Stomach (tissue), 9 donors: ENCODE data around the gene PRKCE. TPM values are rescaled to one million over a fixed set of nuclear protein-coding genes. Genes with fewer than 3 reads are reported as not detected.

Source experiments
- DNase-seq, 2 donors: peaks; one replicate each; pipeline versions ENCODE4 v3.0.0 to v3.0.0-alpha.2; 2013 to 2019
- H3K27ac ChIP-seq, 5 donors: fragments of 200-600 bp in 4 of 5; sonication (generic) in 4 of 5; one replicate each; pipeline ENCODE4 v1.5.1; 2013 to 2019; ENCODE audit warnings: mild to moderate bottlenecking in 1 of 5, moderate library complexity in 1 of 5
- H3K27me3 ChIP-seq, 3 donors: fragments of 200-600 bp; sonication (generic); one replicate each; pipeline ENCODE4 v1.5.1; 2017 to 2019; ENCODE audit warnings: mixed run types in 1 of 3
- H3K36me3 ChIP-seq, 4 donors: fragments of 200-600 bp; sonication (generic); 1 replicate in 3 of 4; 2 replicates in 1 of 4; pipeline ENCODE4 v1.5.1; 2016 to 2019
- H3K4me1 ChIP-seq, 4 donors: fragments of 200-600 bp; sonication (generic); one replicate each; pipeline ENCODE4 v1.5.1; 2016 to 2019
- H3K4me3 ChIP-seq, 4 donors: fragments of 200-600 bp; sonication (generic) in 3 of 4; one replicate each; pipeline ENCODE4 v1.5.1; 2016 to 2019; ENCODE audit warnings: mild to moderate bottlenecking in 1 of 4
- H3K9me3 ChIP-seq, 4 donors: fragments of 200-600 bp; sonication (generic); one replicate each; pipeline ENCODE4 v1.5.1; 2016 to 2019
- CTCF ChIP-seq, 7 experiments: fragments of 450-650 bp in 4 of 7; fragments of 200-600 bp in 3 of 7; sonication (generic) in 3 of 7; IDR thresholded peaks; one replicate each; pipeline ENCODE4 v1.5.1; 2016 to 2019; ENCODE audit warnings: antibody characterized with exemption in 7 of 7, control low read depth in 2 of 7, mild to moderate bottlenecking in 1 of 7
- EP300 ChIP-seq: sonication (generic); formaldehyde crosslinking; IDR thresholded peaks from one replicate; pipeline ENCODE4 v1.6.1; 2017; ENCODE audit warnings: antibody characterized with exemption
- POLR2A ChIP-seq, 4 donors: fragments of 450-650 bp; IDR thresholded peaks; one replicate each; pipeline ENCODE4 v1.6.1; 2016; ENCODE audit warnings: antibody characterized with exemption in 4 of 4, control low read depth in 2 of 4, mild to moderate bottlenecking in 1 of 4, moderate library complexity in 1 of 4
- POLR2AphosphoS5 ChIP-seq, 3 donors: sonication (generic); formaldehyde crosslinking; IDR thresholded peaks; one replicate each; pipeline ENCODE4 v1.6.1; 2016; ENCODE audit warnings: antibody characterized with exemption in 3 of 3
- WGBS, 5 donors: extraction: QIAGEN DNeasy Blood & Tissue Kit in 3 of 5; methylation state at CpG; one replicate each; pipeline versions ENCODE4 v1.1.5 to v1.1.7; 2013 to 2018; 5-methylcytosine and 5-hydroxymethylcytosine counted together
- intact Hi-C: fragments of 100-400 bp; cut with DNase I; formaldehyde crosslinking; loops from one replicate; pipeline ENCODE4 v1.15.1; 2023; ENCODE audit warnings: low total_unique reads
- polyA plus RNA-seq, 3 donors: library from polyadenylated mRNA; stranded (reverse); fragments of 200-250 nt; gene quantifications; one replicate each; pipeline ENCODE4 v1.2.3, GENCODE V29; 2013
- total RNA-seq, 5 donors: library from RNA; depleted of rRNA; stranded (reverse); fragments of >200 nt; gene quantifications; one replicate each; pipeline versions ENCODE4 v1.1.0 to v1.2.3, GENCODE V29; 2014 to 2016
- donor health status: healthy with polysubstance abuse.
- donor health status: Bipolar disorder and iron deficiency.
- donor health status: healthy.

The PRKCE gene
- total and polyA plus RNA-seq, 8 donors, result 2.0 to 92.0 (median 10.0) TPM

DNA sequence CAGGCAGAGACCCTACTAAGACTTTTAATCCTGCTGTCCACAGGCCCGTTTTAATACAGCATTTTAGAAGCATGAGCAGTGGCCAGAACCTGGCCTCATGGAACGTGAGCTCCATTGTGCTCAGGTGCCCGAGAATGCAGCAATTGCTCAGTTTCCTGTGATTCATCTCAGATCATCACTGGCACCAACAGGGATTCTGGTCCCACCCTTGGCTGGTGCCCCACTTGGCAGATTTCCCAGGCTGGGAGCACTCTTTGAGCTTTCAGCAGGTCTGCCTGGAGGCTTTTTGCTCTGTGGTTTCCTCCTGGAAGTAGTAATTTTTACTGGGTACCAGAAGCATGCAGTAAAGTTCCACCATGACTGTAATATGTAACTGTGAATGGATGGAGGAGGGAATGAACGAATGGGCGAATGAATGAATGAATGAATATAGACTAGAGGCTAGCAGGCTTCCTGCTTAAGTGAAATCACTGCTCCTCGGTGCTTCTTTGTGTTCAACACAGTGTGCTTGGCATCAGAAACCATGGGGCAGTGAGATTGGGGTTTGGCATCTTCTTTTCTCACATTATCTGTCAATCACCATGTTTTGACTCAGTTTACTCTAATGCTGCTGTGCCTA is 312.9 kb downstream of the PRKCE start:
- peaks cover 42 to 71% (median 50%) of the 10 kb centered on the region in 4 donors for H3K4me1 ChIP-seq

GRCh38 chr2:45964906-45965305 is 313.4 kb downstream of the PRKCE start:
- WGBS, 5 donors, result 6 to 18% (median 17%) methylated on average over 4 of the region's 4 CpGs
- peaks cover 39 to 67% (median 51%) of the 10 kb centered on the region in 4 donors for H3K4me1 ChIP-seq
- TF ChIP-seq CTCF (IDR thresholded peaks at IDR 0.05) (no peak), EP300 (no peak), POLR2A (IDR thresholded peaks at IDR 0.05) (no peak), POLR2AphosphoS5 (IDR thresholded peaks at IDR 0.05) (no peak)
- no peaks in the 10 kb centered on the region for H3K36me3 ChIP-seq
- no peaks in the 10 kb centered on the region for H3K9me3 ChIP-seq
- DNase-seq, result no peak
- intact Hi-C loops, result no loop called here
- H3K27ac ChIP-seq, result peak overlapping the region in 2 of 5 donors; percentile 14 to 78
- no peak overlapping the region for H3K4me3 ChIP-seq
- no peaks in the 10 kb centered on the region for H3K27me3 ChIP-seq

More for the DNA sequence above, 312.9 kb downstream of the PRKCE start:
- H3K9me3 ChIP-seq, result no peaks in the 10 kb centered on the region
- peak; percentile 80 to 81 for DNase-seq
- no peaks in the 10 kb centered on the region for H3K27me3 ChIP-seq
- no peaks in the 10 kb centered on the region for H3K36me3 ChIP-seq
- no peak overlapping the region for H3K4me3 ChIP-seq
- TF ChIP-seq POLR2A (IDR thresholded peaks at IDR 0.05) (no peak), POLR2AphosphoS5 (IDR thresholded peaks at IDR 0.05) (peak in 2 of 3 donors; percentile 44 to 88), EP300 (no peak)
- peak overlapping the region; percentile 30 to 78 (median 70) for H3K27ac ChIP-seq
- WGBS, 5 donors, result 37 to 46% (median 45%) methylated on average over 6 of the region's 6 CpGs
- intact Hi-C loops, result no loop called here

- intact Hi-C loops, result no loop called here
- H3K27ac ChIP-seq, result no peak overlapping the region
- no peaks in the 10 kb centered on the region for H3K36me3 ChIP-seq
- no peak for TF ChIP-seq POLR2A (IDR thresholded peaks at IDR 0.05)
- TF ChIP-seq POLR2AphosphoS5 (IDR thresholded peaks at IDR 0.05), result no peak
- TF ChIP-seq CTCF (IDR thresholded peaks at IDR 0.05), result no peak
- no peak for TF ChIP-seq EP300
- DNase-seq, result no peak
- no peaks in the 10 kb centered on the region for H3K9me3 ChIP-seq
- H3K4me3 ChIP-seq, result no peak overlapping the region
- WGBS, 5 donors, result 93 to 96% (median 95%) methylated on average over 11 of the region's 11 CpGs
- no peaks in the 10 kb centered on the region for H3K27me3 ChIP-seq
- H3K4me1 ChIP-seq, result peaks cover 33 to 56% (median 45%) of the 10 kb centered on the region in 4 donors
Observed at GRCh38 chr2:45965871-45966498, 314.5 kb downstream of the PRKCE start.

DNA sequence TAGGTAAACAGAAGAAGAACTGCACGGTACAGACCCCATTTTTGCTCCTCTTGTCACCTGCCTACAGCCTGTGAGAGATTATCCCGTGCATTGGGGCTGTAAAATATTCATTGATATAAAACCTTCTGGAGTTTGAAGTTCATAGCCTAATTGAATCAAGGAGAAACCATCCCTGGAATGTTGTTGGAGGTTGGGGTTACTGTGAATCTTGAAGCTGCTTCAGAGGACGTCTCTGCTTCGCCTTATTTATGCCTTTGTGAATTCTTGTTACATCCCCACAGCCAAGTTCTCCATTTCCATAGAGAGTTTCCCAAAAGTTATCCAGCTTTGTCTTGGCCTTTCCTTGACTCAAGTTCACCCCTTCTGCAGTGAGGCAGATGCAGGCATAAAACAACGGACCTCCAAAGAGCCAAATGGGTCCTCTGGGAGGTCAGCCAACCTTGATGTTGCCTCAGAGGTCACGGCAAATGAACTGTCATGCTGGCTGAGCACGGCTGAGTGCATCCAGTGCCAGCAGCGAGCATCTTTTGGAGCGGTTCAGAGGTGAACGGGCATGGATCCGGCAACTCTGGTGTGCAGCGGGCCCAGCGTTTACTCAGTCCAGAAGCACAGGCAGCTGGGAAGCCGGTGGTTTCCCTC is 317.6 kb downstream of the PRKCE start:
- WGBS, 5 donors, result 75 to 85% (median 80%) methylated on average over 13 to 14 of the region's 14 CpGs
- TF ChIP-seq POLR2A (IDR thresholded peaks at IDR 0.05), result no peak
- TF ChIP-seq POLR2AphosphoS5 (IDR thresholded peaks at IDR 0.05), result peak in 1 of 3 donors; percentile 18
- Histone ChIP-seq H3K4me3 (no peak overlapping the region), H3K27me3 (no peaks in the 10 kb centered on the region), H3K9me3 (no peaks in the 10 kb centered on the region), H3K4me1 (peaks cover 10 to 26% (median 19%) of the 10 kb centered on the region in 4 donors), H3K27ac (no peak overlapping the region), H3K36me3 (no peaks in the 10 kb centered on the region)
- peak in 1 of 2 donors; percentile 37 for DNase-seq
- intact Hi-C loops, result no loop called here

DNA sequence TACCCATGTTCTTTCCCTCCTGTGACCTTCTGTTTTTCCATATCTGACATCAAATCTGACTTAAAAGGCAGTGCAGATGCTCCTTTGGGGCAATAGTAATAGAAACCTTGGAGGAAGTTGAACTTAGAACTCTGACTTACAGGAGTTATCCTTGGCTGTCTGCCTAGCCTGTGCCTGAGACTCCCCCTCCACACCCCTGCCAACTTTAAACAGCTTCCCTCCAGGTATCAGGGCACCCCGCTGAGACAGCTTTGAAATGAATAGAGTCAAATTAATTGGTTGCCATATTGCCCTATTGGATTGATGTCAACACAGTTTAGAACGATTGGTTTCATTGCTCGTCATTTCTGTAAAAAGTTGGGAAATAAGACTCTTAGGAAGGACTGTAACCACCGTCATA is 322.0 kb downstream of the PRKCE start:
- H3K27ac ChIP-seq, result no peak overlapping the region
- intact Hi-C loops, result no loop called here
- 76 to 93% (median 86%) methylated on average over 4 of the region's 4 CpGs for WGBS, 5 donors
- no peaks in the 10 kb centered on the region for H3K9me3 ChIP-seq
- peaks cover 0 to 8% (median 2%) of the 10 kb centered on the region in 4 donors for H3K36me3 ChIP-seq
- TF ChIP-seq POLR2AphosphoS5 (IDR thresholded peaks at IDR 0.05) (no peak), POLR2A (IDR thresholded peaks at IDR 0.05) (no peak), CTCF (IDR thresholded peaks at IDR 0.05) (no peak), EP300 (no peak)
- DNase-seq, result no peak
- H3K4me3 ChIP-seq, result no peak overlapping the region
- H3K27me3 ChIP-seq, result no peaks in the 10 kb centered on the region
- H3K4me1 ChIP-seq, result peaks cover 0 to 10% (median 4%) of the 10 kb centered on the region in 4 donors
